ENCODE data around the gene ZMYND15. TPM values are rescaled to one million over a fixed set of nuclear protein-coding genes. Genes with fewer than 3 reads are reported as not detected.
A peak's percentile ranks its signal among the peaks of the same experiment; 100 is the strongest.

ZMYND15 gene, protein sequence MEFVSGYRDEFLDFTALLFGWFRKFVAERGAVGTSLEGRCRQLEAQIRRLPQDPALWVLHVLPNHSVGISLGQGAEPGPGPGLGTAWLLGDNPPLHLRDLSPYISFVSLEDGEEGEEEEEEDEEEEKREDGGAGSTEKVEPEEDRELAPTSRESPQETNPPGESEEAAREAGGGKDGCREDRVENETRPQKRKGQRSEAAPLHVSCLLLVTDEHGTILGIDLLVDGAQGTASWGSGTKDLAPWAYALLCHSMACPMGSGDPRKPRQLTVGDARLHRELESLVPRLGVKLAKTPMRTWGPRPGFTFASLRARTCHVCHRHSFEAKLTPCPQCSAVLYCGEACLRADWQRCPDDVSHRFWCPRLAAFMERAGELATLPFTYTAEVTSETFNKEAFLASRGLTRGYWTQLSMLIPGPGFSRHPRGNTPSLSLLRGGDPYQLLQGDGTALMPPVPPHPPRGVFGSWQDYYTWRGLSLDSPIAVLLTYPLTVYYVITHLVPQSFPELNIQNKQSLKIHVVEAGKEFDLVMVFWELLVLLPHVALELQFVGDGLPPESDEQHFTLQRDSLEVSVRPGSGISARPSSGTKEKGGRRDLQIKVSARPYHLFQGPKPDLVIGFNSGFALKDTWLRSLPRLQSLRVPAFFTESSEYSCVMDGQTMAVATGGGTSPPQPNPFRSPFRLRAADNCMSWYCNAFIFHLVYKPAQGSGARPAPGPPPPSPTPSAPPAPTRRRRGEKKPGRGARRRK
- total RNA-seq (2016; rRNA removed; fragmentation: Illumina TruSeq; extraction: Trizol) (0.15 and 0.24 TPM in 2 replicates), polyA plus RNA-seq (2011; rRNA removed) (2.7 and 3.6 TPM in 2 replicates), polyA minus RNA-seq (2011; rRNA and poly(A)+ RNA removed; ENCODE audit: low replicate concordance) (0.07 and 2.5 TPM in 2 replicates), Bru-seq, nascent RNA (percentile 33 among the genes with signal in this experiment), BruChase-seq, experiment 1, labeled RNA remaining after a 6-hour chase (percentile 25 among the genes with signal in this experiment), BruChase-seq, experiment 2, labeled RNA remaining after a 2-hour chase (percentile 34 among the genes with signal in this experiment)
- not detected in 2 replicates for total RNA-seq (2016; cell fraction: cytosol; rRNA removed; fragmentation: Illumina TruSeq; extraction: Trizol; ENCODE audit: low read depth)
- total RNA-seq (2016; cell fraction: insoluble cytoplasmic fraction; rRNA removed; fragmentation: Illumina TruSeq; extraction: Trizol), result 0.16 and 0.39 TPM in 2 replicates
- total RNA-seq (2016; cell fraction: membrane; rRNA removed; fragmentation: Illumina TruSeq; extraction: Trizol), result 0.10 and 0.12 TPM in 2 replicates
- total RNA-seq (2016; cell fraction: nucleus; rRNA removed; fragmentation: Illumina TruSeq; extraction: Trizol), result 0.38 and 0.43 TPM in 2 replicates
- 1.5 and 1.7 TPM in 2 replicates for polyA plus RNA-seq (2011; cell fraction: cytosol; rRNA removed)
- polyA plus RNA-seq (2011; cell fraction: nucleus; rRNA removed), result 14.3 and 15.2 TPM in 2 replicates
- polyA plus RNA-seq (2012), result 2.0 and 2.7 TPM in 2 replicates
- 0.16 and 0.17 TPM in 2 replicates for polyA plus RNA-seq (2016; cell fraction: cytosol; fragmentation: Illumina TruSeq; extraction: Trizol; ENCODE audit: low read depth)
- polyA plus RNA-seq (2016; cell fraction: insoluble cytoplasmic fraction; fragmentation: Illumina TruSeq; extraction: Trizol; ENCODE audit: low read depth), result 0.28 and 0.33 TPM in 2 replicates
- 0.27 and 0.44 TPM in 2 replicates for polyA plus RNA-seq (2016; cell fraction: membrane; fragmentation: Illumina TruSeq; extraction: Trizol; ENCODE audit: low read depth)
- 0.75 and 1.6 TPM in 2 replicates for polyA plus RNA-seq (2016; cell fraction: nucleus; fragmentation: Illumina TruSeq; extraction: Trizol; ENCODE audit: insufficient read depth, low read depth)
- polyA minus RNA-seq (2011; cell fraction: cytosol; rRNA and poly(A)+ RNA removed), result 0.53 and 0.79 TPM in 2 replicates
- 1.5 and 2.7 TPM in 2 replicates for polyA minus RNA-seq (2011; cell fraction: nucleus; rRNA and poly(A)+ RNA removed)
- long read RNA-seq, experiment 1, partial matches to known transcripts, result 0 of 1 reads
- long read RNA-seq, experiment 1, other reads (novel, unspliced or antisense), result 1 of 1 reads
- long read RNA-seq, experiment 2, partial matches to known transcripts, result 2 of 3 reads
- long read RNA-seq, experiment 2, other reads (novel, unspliced or antisense), result 0 of 3 reads

DNA sequence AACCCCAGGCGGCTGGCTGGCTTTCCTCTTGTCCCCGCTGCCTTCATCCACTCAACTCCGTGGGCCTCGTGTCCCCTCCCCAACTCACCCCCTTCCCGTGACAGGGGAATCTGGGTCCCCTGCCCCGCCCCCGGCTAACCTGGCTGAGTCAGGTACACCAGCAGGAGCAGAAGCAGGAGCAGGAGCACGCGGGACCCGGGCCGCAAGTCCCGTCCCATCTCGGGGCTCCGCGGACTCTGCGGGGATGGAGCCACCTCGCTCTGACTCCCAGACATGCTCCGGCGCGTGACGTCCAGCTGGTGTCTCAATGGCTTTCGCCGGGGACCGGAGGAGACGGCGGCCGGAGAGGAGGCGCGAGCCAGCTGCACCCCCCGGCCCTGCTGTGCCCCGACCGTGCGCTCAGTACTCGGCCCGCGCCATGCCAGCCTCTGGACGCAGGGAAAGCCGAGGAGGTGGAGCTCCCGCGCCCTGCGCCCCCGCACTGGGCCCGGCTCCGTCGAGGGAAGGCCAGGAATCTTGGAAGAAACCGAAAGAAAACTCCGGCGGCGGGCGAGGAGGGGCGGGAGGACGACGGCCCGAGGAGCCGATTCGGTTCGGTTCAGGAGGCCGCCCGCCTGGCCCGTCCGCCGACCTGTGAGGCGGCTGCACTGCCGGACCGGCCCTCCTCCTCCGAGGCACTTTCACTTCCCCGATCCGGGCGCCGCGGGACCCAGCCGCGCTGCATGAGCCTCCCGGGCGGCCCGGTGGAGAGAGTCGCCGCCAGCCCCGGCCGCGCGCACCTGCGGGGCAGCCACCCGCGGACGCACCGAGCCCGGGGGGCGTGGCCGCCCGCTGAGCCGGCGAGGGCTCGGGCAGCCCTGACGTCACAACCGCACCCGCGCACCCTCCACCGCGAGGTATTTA is at the start of gene ZMYND15, which contains the start of gene CXCL16:
ZMYND15 (plus strand) TSS at position 712 of the 903 bp plus-strand sequence. CDS start 716 bp downstream, outside the sequence.
CXCL16 (minus strand) TSS at position 807 of the 903 bp plus-strand sequence; CDS start at position 218, 589 bp downstream.
- peaks cover 74% of the 10 kb centered on the region for H3K4me1 ChIP-seq (ENCODE audit: insufficient read depth, low read length)
- no peaks in the 10 kb centered on the region; a peak in 2 of 5 replicates for H3K36me3 ChIP-seq (replicated peaks in 1 of 2; ENCODE audit: control insufficient read depth in 1 of 2, insufficient read depth in 2 of 2, low read length in 2 of 2)
- peak within 1 kb of the TSS; percentile 75 to 88 (median 78) for H3K4me3 ChIP-seq (replicated peaks in 1 of 3; ENCODE audit: insufficient read depth in 1 of 3, low read depth in 2 of 3, low read length in 3 of 3)
- intact Hi-C loops (cut with micrococcal nuclease; ENCODE audit: unreplicated experiment) (no loop called here), in situ Hi-C loops (cut with HindIII; ENCODE audit: extremely low pct_ligation_motif_present, low pct_unique_long_range_greater_than_20kb) (loop anchor here (10.0 kb wide), 1 partner anchor 45 kb away; the partner anchor contains the start of genes GLTPD2 and VMO1)
- peaks cover 2 to 24% of the 10 kb centered on the region in 2 experiments; a peak in 3 of 5 replicates for H3K27me3 ChIP-seq (ENCODE audit: control insufficient read depth in 1 of 2, insufficient read depth in 2 of 2, low read length in 2 of 2)
- ChIA-PET CTCF (ENCODE audit: low intra/inter-chr PET ratio, low total read pairs) (no interaction called here), POLR2A (interaction anchor here (1.0 to 3.6 kb wide), 7 partner anchors 17 to 94 kb away, joined by 3 to 15 read pairs (median 6); partner anchors contain the start of genes GLTPD2, MINK1 and TM4SF5)
- WGBS (ENCODE audit: low lambda C conversion rate), result 0% methylated on average over 4 of the region's 100 CpGs
- no peaks in the 10 kb centered on the region for H3K79me2 ChIP-seq (ENCODE audit: insufficient read depth, low read length)
- H4K20me1 ChIP-seq (ENCODE audit: insufficient read depth, low read length), result no peaks in the 10 kb centered on the region
- H3K4me2 ChIP-seq (ENCODE audit: low read depth, low read length), result peak within 1 kb of the TSS; percentile 82
- no peak within 1 kb of the TSS for H3K27ac ChIP-seq (ENCODE audit: extremely low read length, insufficient read depth, low read length)
- peak within 1 kb of the TSS; percentile 80 for H3K9ac ChIP-seq (ENCODE audit: insufficient read depth, low read depth, low read length)
- ATAC-seq (peak; percentile 57), FAIRE-seq (no peak), DNase-seq (ENCODE audit: low spot score) (no peak)
- no peak within 1 kb of the TSS for H2AFZ ChIP-seq (ENCODE audit: low read length)
- H3K9me3 ChIP-seq (ENCODE audit: low read length), result no peaks in the 10 kb centered on the region
- TSS peak; percentile 79 for BruUV-seq (replicated peaks)
- TF ChIP-seq PPARG (CRISPR knock-in tag; conservative IDR thresholded peaks at IDR 0.05), result no peak
- TF ChIP-seq ZSCAN30 (CRISPR knock-in tag; IDR thresholded peaks at IDR 0.05), result no peak
- TF ChIP-seq, protein P1, sequence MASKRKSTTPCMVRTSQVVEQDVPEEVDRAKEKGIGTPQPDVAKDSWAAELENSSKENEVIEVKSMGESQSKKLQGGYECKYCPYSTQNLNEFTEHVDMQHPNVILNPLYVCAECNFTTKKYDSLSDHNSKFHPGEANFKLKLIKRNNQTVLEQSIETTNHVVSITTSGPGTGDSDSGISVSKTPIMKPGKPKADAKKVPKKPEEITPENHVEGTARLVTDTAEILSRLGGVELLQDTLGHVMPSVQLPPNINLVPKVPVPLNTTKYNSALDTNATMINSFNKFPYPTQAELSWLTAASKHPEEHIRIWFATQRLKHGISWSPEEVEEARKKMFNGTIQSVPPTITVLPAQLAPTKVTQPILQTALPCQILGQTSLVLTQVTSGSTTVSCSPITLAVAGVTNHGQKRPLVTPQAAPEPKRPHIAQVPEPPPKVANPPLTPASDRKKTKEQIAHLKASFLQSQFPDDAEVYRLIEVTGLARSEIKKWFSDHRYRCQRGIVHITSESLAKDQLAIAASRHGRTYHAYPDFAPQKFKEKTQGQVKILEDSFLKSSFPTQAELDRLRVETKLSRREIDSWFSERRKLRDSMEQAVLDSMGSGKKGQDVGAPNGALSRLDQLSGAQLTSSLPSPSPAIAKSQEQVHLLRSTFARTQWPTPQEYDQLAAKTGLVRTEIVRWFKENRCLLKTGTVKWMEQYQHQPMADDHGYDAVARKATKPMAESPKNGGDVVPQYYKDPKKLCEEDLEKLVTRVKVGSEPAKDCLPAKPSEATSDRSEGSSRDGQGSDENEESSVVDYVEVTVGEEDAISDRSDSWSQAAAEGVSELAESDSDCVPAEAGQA (IDR thresholded peaks at IDR 0.05; ENCODE audit: low read depth), result peak; percentile 60; the same call in 1 of the 2 replicates
- TF ChIP-seq, protein P1 (CRISPR knock-in tag; IDR thresholded peaks at IDR 0.05; ENCODE audit: borderline replicate concordance), result no peak
- no peak for TF ChIP-seq SP140L (CRISPR knock-in tag; IDR thresholded peaks at IDR 0.05; ENCODE audit: borderline replicate concordance)
- TF ChIP-seq MAZ (IDR thresholded peaks at IDR 0.05; ENCODE audit: borderline replicate concordance, low read depth, low read length), result no peak
- TF ChIP-seq MAZ (CRISPR knock-in tag; IDR thresholded peaks at IDR 0.05; ENCODE audit: low read depth), result peak; percentile 46
